ENCODE measurements around the gene CCNT2.

GRCh38 chr2:134934641-134935040, 16.0 kb downstream of the CCNT2 start:
- TF ChIP-seq POLR2A (IDR thresholded peaks at IDR 0.05): no peak
- TF ChIP-seq, protein P1, sequence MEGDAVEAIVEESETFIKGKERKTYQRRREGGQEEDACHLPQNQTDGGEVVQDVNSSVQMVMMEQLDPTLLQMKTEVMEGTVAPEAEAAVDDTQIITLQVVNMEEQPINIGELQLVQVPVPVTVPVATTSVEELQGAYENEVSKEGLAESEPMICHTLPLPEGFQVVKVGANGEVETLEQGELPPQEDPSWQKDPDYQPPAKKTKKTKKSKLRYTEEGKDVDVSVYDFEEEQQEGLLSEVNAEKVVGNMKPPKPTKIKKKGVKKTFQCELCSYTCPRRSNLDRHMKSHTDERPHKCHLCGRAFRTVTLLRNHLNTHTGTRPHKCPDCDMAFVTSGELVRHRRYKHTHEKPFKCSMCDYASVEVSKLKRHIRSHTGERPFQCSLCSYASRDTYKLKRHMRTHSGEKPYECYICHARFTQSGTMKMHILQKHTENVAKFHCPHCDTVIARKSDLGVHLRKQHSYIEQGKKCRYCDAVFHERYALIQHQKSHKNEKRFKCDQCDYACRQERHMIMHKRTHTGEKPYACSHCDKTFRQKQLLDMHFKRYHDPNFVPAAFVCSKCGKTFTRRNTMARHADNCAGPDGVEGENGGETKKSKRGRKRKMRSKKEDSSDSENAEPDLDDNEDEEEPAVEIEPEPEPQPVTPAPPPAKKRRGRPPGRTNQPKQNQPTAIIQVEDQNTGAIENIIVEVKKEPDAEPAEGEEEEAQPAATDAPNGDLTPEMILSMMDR (IDR thresholded peaks at IDR 0.05): no peak

Measured in Peyer's patch (tissue), 4 donors.